Measurements from ENCODE around the gene PPFIBP1. TPM values are rescaled to one million over a fixed set of nuclear protein-coding genes. Genes with fewer than 3 reads are reported as not detected.

Gene PPFIBP1
- 117 TPM for total RNA-seq
- long read RNA-seq, partial matches to known transcripts: 24 of 65 reads
- long read RNA-seq, other reads (novel, unspliced or antisense): 32 of 65 reads

DNA sequence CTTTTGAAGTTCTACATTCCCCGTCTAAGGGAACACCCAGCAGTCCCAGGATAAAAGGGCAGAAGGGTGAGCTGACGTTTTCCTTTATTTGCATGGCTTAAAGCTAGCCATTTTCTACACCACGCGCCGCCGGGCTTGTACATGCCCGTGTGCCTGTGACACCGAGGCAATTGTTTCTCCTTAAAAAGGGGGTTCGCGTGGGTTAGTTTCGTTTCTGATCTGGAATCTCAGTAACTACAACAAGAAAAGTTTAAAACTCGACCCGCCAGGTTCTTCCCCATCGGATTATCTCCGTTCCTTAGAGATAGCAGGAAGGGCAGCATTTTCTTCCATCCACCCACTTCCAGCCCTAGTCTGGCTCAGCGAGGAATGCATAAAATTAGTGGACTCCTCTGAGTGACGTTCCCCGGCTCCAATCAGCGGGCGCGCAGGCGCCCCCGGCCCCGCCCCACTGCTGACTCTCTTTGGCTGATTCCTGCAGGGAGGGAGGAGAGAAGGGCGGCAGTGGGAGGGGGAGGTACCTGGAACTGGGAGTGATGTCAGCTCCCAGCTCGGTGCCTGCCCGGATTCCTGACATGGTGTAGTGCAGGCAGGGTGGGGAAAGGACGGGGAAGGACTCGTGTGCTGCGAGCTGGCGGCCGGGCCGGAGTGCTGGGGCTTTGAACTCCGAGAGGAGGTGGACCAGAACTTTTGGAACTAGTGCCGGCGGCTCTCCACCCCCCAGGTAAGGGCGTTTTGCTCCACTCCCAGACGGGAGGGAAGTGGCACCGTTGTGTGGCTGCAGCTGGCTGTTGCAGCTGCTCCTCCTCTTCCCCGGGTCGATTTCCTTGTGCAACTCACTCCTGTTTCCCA is at the start of gene PPFIBP1:
TSS of gene PPFIBP1 (plus strand) at position 565 of the 852 bp plus-strand sequence. CDS start 109,191 bp downstream, outside the sequence.
- Histone ChIP-seq H3K36me3 (no peaks in the 10 kb centered on the region), H3K4me1 (peaks cover 35% of the 10 kb centered on the region), H3K9me3 (no peaks in the 10 kb centered on the region), H3K27me3 (ENCODE audit: low read depth) (no peaks in the 10 kb centered on the region), H3K4me3 (peak within 1 kb of the TSS; percentile 92), H3K27ac (peak within 1 kb of the TSS; percentile 94)
- peak; percentile 99 for ATAC-seq
- intact Hi-C loops (cut with DNase I): no loop called here
- peak; percentile 97 for DNase-seq
- TF ChIP-seq CTCF (IDR thresholded peaks at IDR 0.05): peak; percentile 26

DNA sequence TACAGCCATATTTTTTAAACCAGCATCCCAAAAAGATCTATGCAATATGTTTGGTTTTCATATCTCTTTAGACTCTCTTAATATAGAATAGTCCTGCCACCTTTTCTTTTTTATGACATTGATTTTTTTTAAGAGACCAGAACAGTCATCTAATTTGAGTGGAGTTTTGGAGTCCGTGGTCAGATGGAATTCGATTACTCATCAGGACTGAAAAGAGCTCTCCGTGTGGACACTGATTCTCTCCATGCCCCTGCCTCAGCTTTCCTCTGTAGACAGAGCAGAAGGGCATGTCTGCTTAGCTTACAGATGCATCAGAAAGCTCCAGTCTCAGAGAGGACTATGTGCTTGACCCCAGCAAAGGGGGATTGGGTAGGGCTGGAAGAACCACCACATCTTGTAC is 49.7 kb upstream of the PPFIBP1 start:
- Histone ChIP-seq H3K9me3 (peaks cover 17% of the 10 kb centered on the region), H3K4me1 (no peaks in the 10 kb centered on the region), H3K27ac (no peak overlapping the region), H3K36me3 (no peaks in the 10 kb centered on the region), H3K4me3 (no peak overlapping the region), H3K27me3 (ENCODE audit: low read depth) (no peaks in the 10 kb centered on the region)
- DNase-seq: no peak
- ATAC-seq: no peak
- no peak for TF ChIP-seq CTCF (IDR thresholded peaks at IDR 0.05)
- intact Hi-C loops (cut with DNase I): no loop called here

- H3K27ac ChIP-seq: no peak overlapping the region
- H3K27me3 ChIP-seq (ENCODE audit: low read depth): no peaks in the 10 kb centered on the region
- no peak for ATAC-seq
Observed at GRCh38 chr12:27477049-27477448, 47.0 kb upstream of the PPFIBP1 start.

GRCh38 chr12:27478949-27479348 is 45.1 kb upstream of the PPFIBP1 start:
- no peak for TF ChIP-seq CTCF (IDR thresholded peaks at IDR 0.05)
- DNase-seq: no peak
- no peak overlapping the region for H3K4me3 ChIP-seq
- no peaks in the 10 kb centered on the region for H3K36me3 ChIP-seq
- no peak overlapping the region for H3K27ac ChIP-seq
- peaks cover 17% of the 10 kb centered on the region for H3K9me3 ChIP-seq
- H3K4me1 ChIP-seq: no peaks in the 10 kb centered on the region
- no peaks in the 10 kb centered on the region for H3K27me3 ChIP-seq (ENCODE audit: low read depth)
- ATAC-seq: peak in 1 of 2 donors; percentile 32
- intact Hi-C loops (cut with DNase I): no loop called here

More at GRCh38 chr12:27477049-27477448, 47.0 kb upstream of the PPFIBP1 start:
- H3K4me1 ChIP-seq: no peaks in the 10 kb centered on the region
- H3K4me3 ChIP-seq: no peak overlapping the region
- H3K9me3 ChIP-seq: peaks cover 17% of the 10 kb centered on the region
- intact Hi-C loops (cut with DNase I): no loop called here
- H3K36me3 ChIP-seq: no peaks in the 10 kb centered on the region
- no peak for TF ChIP-seq CTCF (IDR thresholded peaks at IDR 0.05)
- DNase-seq: no peak

- no peaks in the 10 kb centered on the region for H3K36me3 ChIP-seq
- H3K27ac ChIP-seq: no peak overlapping the region
- no peaks in the 10 kb centered on the region for H3K4me1 ChIP-seq
- ATAC-seq: no peak
- intact Hi-C loops (cut with DNase I): no loop called here
- peaks cover 17% of the 10 kb centered on the region for H3K9me3 ChIP-seq
- no peak overlapping the region for H3K4me3 ChIP-seq
- no peak for TF ChIP-seq CTCF (IDR thresholded peaks at IDR 0.05)
- no peaks in the 10 kb centered on the region for H3K27me3 ChIP-seq (ENCODE audit: low read depth)
- DNase-seq: no peak
Observed at GRCh38 chr12:27480016-27480415, 44.0 kb upstream of the PPFIBP1 start.

Measured in lower lobe of right lung (tissue), 2 donors.